KMS-11 (cell line): ENCODE measurements around the gene PLXDC1.

ENCODE experiments used
- H2AFZ ChIP-seq: fragments of 200-600 bp; sonication (generic); 2 replicates; pipeline ENCODE4 v1.6.1; 2016; ENCODE audit warnings: antibody characterized with exemption, mixed run types, low read depth
- H3K27ac ChIP-seq: fragments of 200-600 bp; sonication (generic); 2 replicates; pipeline ENCODE4 v1.6.1; 2016; ENCODE audit warnings: mild to moderate bottlenecking, mixed run types
- H3K27me3 ChIP-seq: fragments of 200-600 bp; sonication (generic); 2 replicates; pipeline ENCODE4 v1.6.1; 2017; ENCODE audit warnings: mild to moderate bottlenecking, low read depth, mixed run types, moderate library complexity; ENCODE audit not compliant: insufficient read depth
- H3K36me3 ChIP-seq: fragments of 200-600 bp; sonication (generic); 2 replicates; pipeline ENCODE4 v1.6.1; 2017; ENCODE audit warnings: mild to moderate bottlenecking, mixed run types; ENCODE audit not compliant: insufficient read depth
- H3K4me1 ChIP-seq: fragments of 200-600 bp; sonication (generic); 2 replicates; pipeline ENCODE4 v1.6.1; 2016; ENCODE audit warnings: mild to moderate bottlenecking, low read depth, mixed run types; ENCODE audit not compliant: poor library complexity, severe bottlenecking
- H3K4me2 ChIP-seq: fragments of 200-600 bp; sonication (generic); 2 replicates; pipeline ENCODE4 v1.7.0; 2016; ENCODE audit warnings: mild to moderate bottlenecking, mixed run types
- H3K4me3 ChIP-seq: fragments of 200-600 bp; sonication (generic); IDR thresholded peaks from 2 replicates; pipeline ENCODE4 v1.6.1; 2017; ENCODE audit warnings: low read depth, low read length, mixed read lengths; ENCODE audit not compliant: insufficient read depth
- H3K79me2 ChIP-seq: fragments of 200-600 bp; sonication (generic); 2 replicates; pipeline ENCODE4 v1.6.1; 2016; ENCODE audit warnings: low read depth, mixed run types; ENCODE audit not compliant: insufficient read depth
- H3K9ac ChIP-seq: fragments of 200-600 bp; sonication (generic); 2 replicates; pipeline ENCODE4 v1.6.1; 2016; ENCODE audit warnings: mild to moderate bottlenecking, mixed run types
- H4K20me1 ChIP-seq: fragments of 200-600 bp; sonication (generic); 2 replicates; pipeline ENCODE4 v1.6.1; 2016; ENCODE audit warnings: mild to moderate bottlenecking, mixed run types; ENCODE audit not compliant: insufficient read depth
- CTCF ChIP-seq: fragments of 200-600 bp; sonication (generic); conservative IDR thresholded peaks from 2 replicates; pipeline ENCODE4 v1.6.1; 2017; ENCODE audit warnings: low read depth, mild to moderate bottlenecking, antibody characterized with exemption, low read length, moderate library complexity, mixed read lengths

The PLXDC1 gene

DNA sequence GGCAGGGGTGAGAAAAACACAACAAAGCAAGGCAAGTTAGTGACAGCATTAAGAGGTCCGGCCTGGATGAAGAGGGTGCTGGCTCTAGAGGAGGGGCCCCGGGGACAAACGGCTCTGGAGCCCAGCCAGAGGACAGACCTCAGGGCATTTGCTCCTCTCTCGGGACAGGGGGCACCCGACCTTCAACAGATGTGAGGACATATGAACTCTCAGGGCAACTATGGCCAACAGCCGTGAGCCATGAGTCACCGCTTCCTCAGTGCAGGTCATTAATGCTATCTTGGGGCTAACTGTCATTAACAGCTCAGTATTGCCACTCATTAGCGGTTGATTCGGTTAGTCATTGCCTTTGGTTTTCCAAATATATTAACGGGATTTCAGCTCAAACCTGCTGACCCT is 24.3 kb upstream of the PLXDC1 start:
- no peak overlapping the region for H3K27ac ChIP-seq
- TF ChIP-seq CTCF, result no peak
- H3K27me3 ChIP-seq, result no peaks in the 10 kb centered on the region
- no peaks in the 10 kb centered on the region for H4K20me1 ChIP-seq
- H3K4me3 ChIP-seq, result no peak overlapping the region
- H3K4me2 ChIP-seq, result no peak overlapping the region
- H3K9ac ChIP-seq, result no peak overlapping the region
- H3K36me3 ChIP-seq, result no peaks in the 10 kb centered on the region
- no peaks in the 10 kb centered on the region for H3K79me2 ChIP-seq
- no peak overlapping the region for H2AFZ ChIP-seq
- H3K4me1 ChIP-seq, result peaks cover 10% of the 10 kb centered on the region

GRCh38 chr17:39174920-39175694 is 23.7 kb upstream of the PLXDC1 start:
- Histone ChIP-seq H3K27me3 (no peaks in the 10 kb centered on the region), H2AFZ (no peak overlapping the region), H3K27ac (no peak overlapping the region), H3K9ac (no peak overlapping the region), H4K20me1 (no peaks in the 10 kb centered on the region), H3K4me1 (peaks cover 10% of the 10 kb centered on the region), H3K79me2 (no peaks in the 10 kb centered on the region), H3K4me3 (no peak overlapping the region), H3K4me2 (no peak overlapping the region), H3K36me3 (no peaks in the 10 kb centered on the region)
- peak; percentile 92 for TF ChIP-seq CTCF

GRCh38 chr17:39173526-39174274 is 22.3 kb upstream of the PLXDC1 start:
- H3K4me2 ChIP-seq, result no peak overlapping the region
- H3K27ac ChIP-seq, result no peak overlapping the region
- H2AFZ ChIP-seq, result no peak overlapping the region
- no peaks in the 10 kb centered on the region for H4K20me1 ChIP-seq
- no peak overlapping the region for H3K4me3 ChIP-seq
- H3K27me3 ChIP-seq, result no peaks in the 10 kb centered on the region
- no peak for TF ChIP-seq CTCF
- no peaks in the 10 kb centered on the region for H3K36me3 ChIP-seq
- no peak overlapping the region for H3K9ac ChIP-seq
- H3K79me2 ChIP-seq, result no peaks in the 10 kb centered on the region
- peaks cover 10% of the 10 kb centered on the region for H3K4me1 ChIP-seq

- no peak for TF ChIP-seq CTCF
- H3K4me2 ChIP-seq, result no peak overlapping the region
- H3K79me2 ChIP-seq, result no peaks in the 10 kb centered on the region
- peaks cover 12% of the 10 kb centered on the region for H3K4me1 ChIP-seq
- no peaks in the 10 kb centered on the region for H4K20me1 ChIP-seq
- H3K4me3 ChIP-seq, result no peak overlapping the region
- H3K27ac ChIP-seq, result no peak overlapping the region
- no peak overlapping the region for H2AFZ ChIP-seq
- H3K36me3 ChIP-seq, result no peaks in the 10 kb centered on the region
- no peak overlapping the region for H3K9ac ChIP-seq
- no peaks in the 10 kb centered on the region for H3K27me3 ChIP-seq
These were observed 21.6 kb upstream of the PLXDC1 start for GRCh38 chr17:39173080-39173479.
